HG02870 (cell line): ENCODE measurements around the gene UNKL.

Experiments
- ATAC-seq: cut with Tn5 transposase; IDR thresholded peaks from one replicate; pipeline ENCODE4 v1.9.1; 2021; ENCODE audit warnings: mild to moderate bottlenecking, moderate library complexity; ENCODE audit not compliant: unreplicated experiment

UNKL gene

GRCh38 chr16:1407753-1408152, 6.8 kb downstream of the UNKL start:
- no peak for ATAC-seq

- no peak for ATAC-seq
These were observed 10.8 kb downstream of the UNKL start for GRCh38 chr16:1403733-1404132.

DNA sequence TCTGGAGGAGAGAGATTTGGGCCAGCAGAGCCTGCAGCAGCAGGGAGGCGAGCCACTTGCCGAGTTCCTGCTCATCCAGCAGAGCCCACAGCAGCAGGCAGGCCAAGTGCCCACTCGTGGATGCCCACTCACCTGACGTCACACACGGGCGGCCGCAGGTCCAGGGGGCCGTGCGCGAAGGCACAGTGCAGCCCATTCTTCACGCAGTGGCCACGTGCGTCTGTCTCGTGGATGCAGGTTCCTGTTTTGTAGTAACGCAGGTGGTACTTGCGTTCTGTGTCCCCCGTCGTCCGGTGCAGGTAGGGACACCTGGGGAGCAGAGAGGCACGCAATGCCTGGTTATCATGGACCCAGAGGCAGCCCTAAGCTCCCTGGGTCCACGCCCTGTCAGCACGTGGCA, 11.5 kb downstream of the UNKL start:
- no peak for ATAC-seq

- ATAC-seq, result no peak
These were observed 12.7 kb downstream of the UNKL start for GRCh38 chr16:1401758-1402154.

DNA sequence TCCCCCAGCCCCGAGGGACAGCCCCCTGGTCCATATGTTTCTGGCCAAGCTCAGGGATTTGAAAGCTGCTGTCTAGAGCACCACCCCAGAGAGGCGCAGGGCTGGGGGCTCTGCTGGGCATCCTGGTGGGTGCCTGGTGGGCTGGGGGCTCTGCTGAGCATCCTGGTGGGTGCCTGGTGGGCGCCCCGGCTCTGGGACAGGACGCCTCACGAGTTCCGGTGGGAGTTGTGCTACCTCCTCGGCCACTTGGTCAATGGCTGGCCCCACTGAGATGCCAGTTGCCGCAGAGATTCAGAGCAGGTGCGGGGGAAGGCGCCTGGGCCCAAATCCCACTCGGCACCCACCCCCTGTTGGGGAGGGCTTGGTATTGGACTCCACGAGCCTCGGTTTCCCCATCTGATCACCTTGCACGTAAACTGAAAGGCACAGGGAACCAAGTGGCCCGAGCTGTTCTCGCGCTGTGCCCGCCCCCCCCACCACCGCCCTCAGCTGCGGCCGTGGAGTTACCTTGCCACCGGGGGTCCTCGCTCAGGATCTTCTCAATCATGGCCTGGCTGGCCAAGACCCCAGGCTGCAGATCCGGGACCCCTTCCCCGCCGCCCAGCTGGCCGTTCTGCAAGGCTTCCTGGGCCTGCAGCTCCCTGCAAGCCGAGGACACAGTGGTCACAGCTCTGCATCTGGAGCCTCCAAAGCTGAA, 13.3 kb downstream of the UNKL start:
- ATAC-seq, result no peak

DNA sequence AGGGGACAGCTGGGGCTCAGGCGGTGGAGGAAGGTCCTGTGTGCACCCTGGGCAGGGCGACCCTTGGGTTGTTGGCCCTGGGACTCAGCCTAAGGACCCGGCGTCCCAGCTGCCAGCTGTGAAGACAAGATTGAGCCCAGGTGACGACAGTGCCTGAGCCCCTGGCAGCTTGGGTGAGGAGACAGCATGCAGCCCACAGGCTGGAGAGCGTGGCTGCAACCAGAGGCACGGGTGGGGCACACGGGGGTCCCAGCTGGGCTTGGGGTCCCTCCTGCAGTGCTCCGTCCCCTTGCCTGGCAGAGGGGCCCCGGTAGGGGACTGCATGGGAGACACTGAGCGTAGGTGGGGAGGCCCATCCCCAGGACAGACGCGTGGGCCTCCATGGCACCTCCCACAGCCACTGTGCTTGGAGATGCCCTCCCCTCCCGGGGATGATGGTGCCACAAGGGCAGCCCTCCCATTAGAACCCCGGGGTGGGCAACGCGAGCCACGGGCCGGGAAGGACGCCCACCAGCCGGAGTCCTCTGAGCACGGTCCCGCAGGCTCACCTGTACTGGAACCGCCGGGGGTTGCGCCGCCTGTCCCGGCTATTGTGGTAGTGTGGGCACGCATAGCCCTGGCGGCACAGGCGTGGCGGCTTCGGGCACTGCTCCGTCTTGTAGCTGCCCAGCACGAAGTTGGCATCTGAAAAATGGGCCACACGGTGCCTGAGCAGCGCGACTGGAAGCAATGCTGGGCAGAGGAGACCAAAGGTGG, 15.5 kb downstream of the UNKL start:
- ATAC-seq, result no peak

DNA sequence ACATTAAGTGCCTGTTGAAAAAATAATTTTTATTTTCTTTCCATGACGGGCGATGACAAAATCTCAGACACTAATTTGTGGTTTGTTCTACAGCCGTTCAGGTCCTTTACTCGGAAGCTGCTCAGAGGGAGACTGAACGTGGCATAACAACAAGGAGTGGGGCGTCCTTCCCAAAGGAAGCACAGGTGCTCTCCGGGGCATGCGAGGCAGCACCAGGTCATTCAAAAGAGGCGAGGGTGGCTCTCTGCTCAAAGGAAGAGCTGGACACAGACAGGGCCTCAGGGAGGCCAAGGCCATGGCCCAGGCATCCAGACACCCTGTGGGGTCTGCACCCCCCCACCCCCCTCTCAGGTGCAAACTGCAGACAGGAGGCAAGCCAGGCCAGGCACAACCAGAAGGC, 16.2 kb downstream of the UNKL start:
- ATAC-seq, result no peak

DNA sequence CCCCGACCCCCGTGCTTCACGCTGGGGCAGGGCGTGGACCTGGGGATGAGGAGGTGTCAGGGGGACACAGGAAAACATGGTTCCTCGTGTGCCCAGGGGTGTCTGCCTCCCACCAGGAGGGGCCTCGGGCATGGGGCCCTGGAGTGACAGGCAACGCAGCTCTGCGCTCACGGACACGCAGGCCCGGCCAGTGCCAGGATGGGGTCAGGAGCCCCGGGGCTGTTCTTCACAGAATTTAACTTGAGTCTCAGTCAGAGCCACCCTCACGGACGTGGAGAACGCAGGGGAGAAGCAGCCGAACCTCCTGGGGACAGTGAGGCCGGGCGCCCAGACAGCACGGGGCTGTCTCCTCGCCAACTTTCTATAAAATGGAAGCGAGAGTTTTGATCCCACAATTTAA, 16.7 kb downstream of the UNKL start:
- ATAC-seq, result no peak

- no peak for ATAC-seq
These were observed 19.0 kb downstream of the UNKL start for GRCh38 chr16:1395444-1396031.

DNA sequence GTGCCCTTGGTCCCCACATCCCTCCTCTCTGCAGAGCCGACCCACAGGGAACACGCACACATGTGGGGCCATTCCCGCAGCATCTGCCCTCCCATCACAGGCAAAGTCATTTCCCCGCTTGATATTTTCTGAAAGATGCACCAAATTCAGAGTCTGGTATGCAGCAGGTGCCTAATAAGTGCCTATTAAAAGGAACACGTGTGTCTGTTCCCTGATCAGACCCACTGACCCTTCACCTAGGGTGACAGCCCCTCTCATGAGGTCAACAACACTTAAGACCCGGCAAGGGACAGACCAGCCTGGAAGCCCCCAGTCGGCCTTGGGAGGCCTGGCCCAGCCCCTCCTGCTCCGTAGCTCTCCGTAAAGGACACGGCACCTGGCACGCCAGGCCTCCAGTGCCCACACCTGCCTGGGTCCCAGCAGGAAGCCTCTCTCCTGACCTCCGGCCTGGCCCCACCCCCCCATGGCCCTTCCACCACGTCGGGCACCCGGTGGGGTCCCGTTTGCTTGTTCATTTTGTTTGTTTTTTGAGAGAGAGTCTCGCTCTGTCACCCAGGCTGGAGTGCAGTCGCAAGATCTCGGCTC, 20.0 kb downstream of the UNKL start:
- ATAC-seq, result no peak

DNA sequence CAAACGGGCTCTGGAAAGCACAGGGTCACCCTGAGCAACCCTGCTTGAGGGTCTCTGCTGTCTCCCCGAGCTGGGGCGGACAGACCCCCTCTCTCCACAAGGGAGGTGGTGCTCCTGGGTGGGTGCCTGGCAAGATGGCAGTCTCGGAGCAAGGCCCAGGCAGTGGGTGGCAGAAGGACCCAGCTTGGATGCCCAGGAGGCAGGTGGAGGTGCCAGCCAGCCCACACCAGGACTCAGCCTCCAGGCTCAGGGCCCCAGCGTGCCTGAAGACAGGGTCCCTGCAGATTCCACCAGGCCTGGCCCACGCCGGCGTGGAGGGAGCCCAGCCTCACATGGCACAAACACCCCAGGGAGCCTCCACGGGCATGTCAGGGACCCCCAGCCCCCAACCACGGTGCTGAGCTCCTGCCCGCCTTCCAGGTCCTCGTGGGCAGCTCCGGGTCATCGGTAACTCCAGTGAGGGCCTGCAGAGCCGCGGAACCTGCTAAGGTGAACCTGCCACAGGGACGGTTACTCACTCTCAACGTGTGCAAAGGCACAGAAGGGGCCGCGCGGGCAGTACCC, 20.8 kb downstream of the UNKL start:
- no peak for ATAC-seq

DNA sequence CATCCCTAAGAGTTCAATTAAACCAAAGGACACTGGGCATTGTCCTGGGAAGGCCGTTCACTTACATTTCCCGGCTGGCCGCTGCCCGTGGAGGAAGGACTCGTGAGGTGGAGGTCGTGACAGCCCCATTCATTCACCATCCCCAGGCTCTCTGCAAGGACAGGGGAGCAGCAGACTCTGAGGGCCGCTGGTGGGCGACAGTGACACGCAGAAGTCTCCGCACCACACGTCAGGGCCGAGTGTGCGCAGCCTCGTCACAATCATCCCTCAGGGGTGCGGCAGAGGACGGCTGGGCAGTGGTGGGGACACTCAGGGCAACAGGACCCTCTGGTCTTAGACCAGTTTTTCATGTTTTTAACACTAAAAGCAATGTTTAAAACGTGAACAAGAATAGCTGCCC, 21.7 kb downstream of the UNKL start:
- no peak for ATAC-seq

DNA sequence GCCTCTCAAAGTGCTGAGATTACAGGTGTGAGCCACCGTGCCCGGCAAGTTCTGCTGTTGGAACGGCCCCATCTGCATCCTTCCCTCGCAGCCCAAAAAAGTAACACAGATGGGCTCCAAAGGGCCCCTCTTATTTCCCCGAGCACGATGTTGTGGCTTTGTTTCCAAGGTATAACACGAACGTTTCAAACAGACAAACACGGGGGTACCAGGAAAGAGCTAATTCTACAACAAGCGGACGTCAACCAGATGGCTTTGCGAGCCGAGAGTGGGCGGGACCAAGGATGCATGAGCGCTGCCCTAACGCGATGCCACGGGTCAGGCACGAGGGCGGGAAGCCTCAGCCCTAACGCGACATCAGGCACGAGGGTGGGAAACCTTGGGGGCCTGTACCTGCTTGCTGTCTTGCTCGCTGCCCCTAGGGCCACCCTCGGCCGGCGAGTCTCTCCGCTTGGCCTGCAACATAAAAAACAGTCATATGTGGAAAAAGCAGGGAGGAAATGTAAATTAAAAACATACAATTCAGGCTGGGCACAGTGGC, 24.2 kb downstream of the UNKL start:
- no peak for ATAC-seq

GRCh38 chr16:1389762-1390161, 24.7 kb downstream of the UNKL start:
- ATAC-seq, result no peak

- ATAC-seq, result no peak
These were observed 27.2 kb downstream of the UNKL start for GRCh38 chr16:1387331-1387730.

- no peak for ATAC-seq
These were observed 29.3 kb downstream of the UNKL start for GRCh38 chr16:1385232-1385631.

- ATAC-seq, result no peak
These were observed 30.9 kb downstream of the UNKL start for GRCh38 chr16:1383556-1383955.

GRCh38 chr16:1381612-1382406, 32.7 kb downstream of the UNKL start:
- no peak for ATAC-seq

- ATAC-seq, result no peak
These were observed 34.3 kb downstream of the UNKL start for GRCh38 chr16:1380195-1380594.

DNA sequence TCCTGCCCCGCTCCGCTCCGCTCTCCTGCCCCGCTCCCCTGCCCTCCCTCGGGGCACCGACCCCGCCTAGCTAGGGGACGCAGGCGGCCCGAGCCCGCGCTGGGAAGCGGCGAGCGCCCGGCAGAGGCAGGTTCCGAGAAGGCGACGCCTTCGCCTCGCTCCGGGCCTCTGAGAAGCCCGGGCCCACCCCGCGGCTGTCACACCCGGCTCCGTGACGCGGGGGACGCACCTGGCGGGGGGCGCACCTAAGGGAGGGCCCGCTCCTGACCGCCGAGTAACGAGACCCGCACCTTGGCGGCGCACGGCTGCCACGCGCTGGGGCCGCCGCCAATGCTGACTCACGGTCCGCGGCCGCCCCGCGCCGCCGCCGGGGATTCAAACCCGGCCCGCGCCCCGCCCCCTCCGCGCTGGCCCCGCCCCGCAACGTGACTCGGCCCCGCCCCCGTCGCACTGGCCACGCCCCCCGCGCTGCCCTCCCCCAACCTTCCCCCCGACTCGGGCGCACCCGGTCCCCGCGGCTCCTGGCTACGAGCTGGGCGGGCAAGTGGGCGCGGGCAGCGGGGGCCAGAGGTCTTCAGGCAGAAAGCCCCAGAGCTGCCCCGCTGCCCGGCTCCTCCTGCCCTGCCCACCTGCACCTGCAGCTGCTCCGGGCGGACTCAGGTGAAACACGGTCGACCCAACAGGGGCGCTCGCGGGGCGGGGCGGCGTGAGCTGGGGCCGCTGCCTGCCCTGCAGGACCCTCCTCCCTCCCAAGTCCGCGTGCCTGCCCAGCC, 35.0 kb downstream of the UNKL start:
- no peak for ATAC-seq
